Skeletal muscle satellite cell (primary cell): ENCODE results near the gene ZNF580.

Source experiments
- H3K27me3 ChIP-seq: 2 replicates; pipeline ENCODE4 v1.7.0; 2013; ENCODE audit warnings: low read length; ENCODE audit not compliant: control insufficient read depth, insufficient read depth
- H3K36me3 ChIP-seq: 2 replicates; pipeline ENCODE4 v1.7.0; 2013; ENCODE audit warnings: mild to moderate bottlenecking, control low read depth, low read length; ENCODE audit not compliant: insufficient read depth
- H3K4me1 ChIP-seq: 2 replicates; pipeline ENCODE4 v1.7.0; 2013; ENCODE audit warnings: low read length; ENCODE audit not compliant: control insufficient read depth, insufficient read depth
- H3K4me2 ChIP-seq: 2 replicates; pipeline ENCODE4 v1.7.0; 2013; ENCODE audit warnings: mild to moderate bottlenecking, low read length
- H3K4me3 ChIP-seq: 2 replicates; pipeline ENCODE4 v1.7.0; 2013; ENCODE audit warnings: low read length
- H3K9ac ChIP-seq: 2 replicates; pipeline ENCODE4 v1.7.0; 2013; ENCODE audit warnings: mild to moderate bottlenecking, low read depth, low read length, moderate library complexity
- H3K9me3 ChIP-seq: replicated peaks from 2 replicates; pipeline ENCODE4 v1.7.0; 2013; ENCODE audit warnings: mild to moderate bottlenecking, control low read depth, low read length

The ZNF580 gene

GRCh38 chr19:55678121-55678671 lies 37.4 kb downstream of the ZNF580 start:
- Histone ChIP-seq H3K4me3 (no peak overlapping the region), H3K4me2 (no peak overlapping the region), H3K36me3 (peaks cover 47% of the 10 kb centered on the region), H3K4me1 (peaks cover 33% of the 10 kb centered on the region), H3K9ac (no peak overlapping the region), H3K27me3 (no peaks in the 10 kb centered on the region), H3K9me3 (no peaks in the 10 kb centered on the region)

- no peak overlapping the region for H3K4me2 ChIP-seq
- peaks cover 53% of the 10 kb centered on the region for H3K36me3 ChIP-seq
- H3K4me3 ChIP-seq, result no peak overlapping the region
- H3K27me3 ChIP-seq, result no peaks in the 10 kb centered on the region
- H3K9ac ChIP-seq, result no peak overlapping the region
- peaks cover 29% of the 10 kb centered on the region for H3K4me1 ChIP-seq
- H3K9me3 ChIP-seq, result no peaks in the 10 kb centered on the region
These were observed 38.8 kb downstream of the ZNF580 start for GRCh38 chr19:55679343-55680257.

- Histone ChIP-seq H3K4me3 (no peak overlapping the region), H3K9ac (no peak overlapping the region), H3K27me3 (no peaks in the 10 kb centered on the region), H3K9me3 (no peaks in the 10 kb centered on the region), H3K4me2 (no peak overlapping the region), H3K36me3 (peaks cover 61% of the 10 kb centered on the region), H3K4me1 (peaks cover 26% of the 10 kb centered on the region)
These were observed 39.7 kb downstream of the ZNF580 start for GRCh38 chr19:55680339-55681130.

GRCh38 chr19:55681131-55682092 lies 40.6 kb downstream of the ZNF580 start:
- Histone ChIP-seq H3K36me3 (peaks cover 70% of the 10 kb centered on the region), H3K4me1 (peaks cover 26% of the 10 kb centered on the region), H3K4me3 (no peak overlapping the region)

GRCh38 chr19:55683449-55684261 lies 42.9 kb downstream of the ZNF580 start:
- Histone ChIP-seq H3K4me2 (no peak overlapping the region), H3K9me3 (no peaks in the 10 kb centered on the region), H3K4me1 (peaks cover 11% of the 10 kb centered on the region), H3K9ac (no peak overlapping the region), H3K36me3 (peaks cover 71% of the 10 kb centered on the region), H3K27me3 (no peaks in the 10 kb centered on the region), H3K4me3 (no peak overlapping the region)

More at GRCh38 chr19:55681131-55682092, 40.6 kb downstream of the ZNF580 start:
- Histone ChIP-seq H3K9me3 (no peaks in the 10 kb centered on the region), H3K9ac (no peak overlapping the region), H3K4me2 (no peak overlapping the region), H3K27me3 (no peaks in the 10 kb centered on the region)

- Histone ChIP-seq H3K36me3 (peaks cover 71% of the 10 kb centered on the region), H3K4me3 (no peak overlapping the region), H3K4me1 (no peaks in the 10 kb centered on the region)
These were observed 44.3 kb downstream of the ZNF580 start for GRCh38 chr19:55684946-55685681.

GRCh38 chr19:55685776-55686175 lies 45.0 kb downstream of the ZNF580 start:
- Histone ChIP-seq H3K9me3 (no peaks in the 10 kb centered on the region), H3K9ac (no peak overlapping the region), H3K4me2 (no peak overlapping the region), H3K4me1 (no peaks in the 10 kb centered on the region), H3K36me3 (peaks cover 67% of the 10 kb centered on the region), H3K27me3 (no peaks in the 10 kb centered on the region), H3K4me3 (no peak overlapping the region)

More at GRCh38 chr19:55684946-55685681, 44.3 kb downstream of the ZNF580 start:
- Histone ChIP-seq H3K27me3 (no peaks in the 10 kb centered on the region), H3K4me2 (no peak overlapping the region), H3K9me3 (no peaks in the 10 kb centered on the region), H3K9ac (no peak overlapping the region)

- H3K4me2 ChIP-seq, result no peak overlapping the region
- no peaks in the 10 kb centered on the region for H3K9me3 ChIP-seq
- no peak overlapping the region for H3K4me3 ChIP-seq
- no peak overlapping the region for H3K9ac ChIP-seq
- peaks cover 62% of the 10 kb centered on the region for H3K36me3 ChIP-seq
- H3K4me1 ChIP-seq, result no peaks in the 10 kb centered on the region
- no peaks in the 10 kb centered on the region for H3K27me3 ChIP-seq
These were observed 45.7 kb downstream of the ZNF580 start for GRCh38 chr19:55686311-55687050.
